ENCODE measurements around the gene NCOA3. TPM values are rescaled to one million over a fixed set of nuclear protein-coding genes. Genes with fewer than 3 reads are reported as not detected.

Gene NCOA3
- total and polyA plus RNA-seq, 3 donors from 2014 or later = 18.1 to 32.5 (median 27.6) TPM

- intact Hi-C loops (cut with DNase I; ENCODE audit: low total_unique reads) = no loop called here
- Histone ChIP-seq H3K36me3 (ENCODE audit: low read depth, missing control alignments) (no peaks in the 10 kb centered on the region), H3K27ac (no peak overlapping the region), H3K9me3 (no peaks in the 10 kb centered on the region), H3K4me1 (no peaks in the 10 kb centered on the region), H3K27me3 (no peaks in the 10 kb centered on the region), H3K4me3 (no peak overlapping the region)
- no peak for DNase-seq
- 31 to 43% methylated on average over 4 of the region's 4 CpGs for WGBS, 2 donors
- TF ChIP-seq CTCF (IDR thresholded peaks at IDR 0.05) (no peak), POLR2A (IDR thresholded peaks at IDR 0.05) (no peak)
These were observed 14.3 kb upstream of the NCOA3 start for GRCh38 chr20:47487175-47487917.

GRCh38 chr20:47489448-47489872, 12.2 kb upstream of the NCOA3 start:
- Histone ChIP-seq H3K9me3 (no peaks in the 10 kb centered on the region), H3K27ac (no peak overlapping the region), H3K4me1 (peaks cover 16% of the 10 kb centered on the region), H3K27me3 (no peaks in the 10 kb centered on the region), H3K4me3 (no peak overlapping the region), H3K36me3 (ENCODE audit: low read depth, missing control alignments) (no peaks in the 10 kb centered on the region)
- DNase-seq = peak; percentile 36
- intact Hi-C loops (cut with DNase I; ENCODE audit: low total_unique reads) = no loop called here
- no peak for TF ChIP-seq POLR2A (IDR thresholded peaks at IDR 0.05)
- no peak for TF ChIP-seq CTCF (IDR thresholded peaks at IDR 0.05)
- WGBS, 2 donors = 79 to 89% methylated on average over 8 of the region's 8 CpGs

GRCh38 chr20:47490795-47491194, 10.9 kb upstream of the NCOA3 start:
- intact Hi-C loops (cut with DNase I; ENCODE audit: low total_unique reads) = no loop called here
- 86 to 100% methylated on average over 2 of the region's 2 CpGs for WGBS, 2 donors
- DNase-seq = no peak
- Histone ChIP-seq H3K4me1 (peaks cover 16% of the 10 kb centered on the region), H3K4me3 (no peak overlapping the region), H3K36me3 (ENCODE audit: low read depth, missing control alignments) (no peaks in the 10 kb centered on the region), H3K27me3 (no peaks in the 10 kb centered on the region), H3K9me3 (no peaks in the 10 kb centered on the region), H3K27ac (no peak overlapping the region)
- TF ChIP-seq CTCF (IDR thresholded peaks at IDR 0.05) = no peak
- no peak for TF ChIP-seq POLR2A (IDR thresholded peaks at IDR 0.05)

GRCh38 chr20:47492284-47492683, 9.4 kb upstream of the NCOA3 start:
- Histone ChIP-seq H3K4me3 (no peak overlapping the region), H3K36me3 (ENCODE audit: low read depth, missing control alignments) (no peaks in the 10 kb centered on the region), H3K27ac (peak overlapping the region in 1 of 2 donors; percentile 61), H3K4me1 (peaks cover 16% of the 10 kb centered on the region), H3K27me3 (no peaks in the 10 kb centered on the region), H3K9me3 (no peaks in the 10 kb centered on the region)
- TF ChIP-seq CTCF (IDR thresholded peaks at IDR 0.05) (no peak), POLR2A (IDR thresholded peaks at IDR 0.05) (no peak)
- WGBS, 2 donors = 86 to 89% methylated on average over 3 of the region's 3 CpGs
- DNase-seq = no peak
- intact Hi-C loops (cut with DNase I; ENCODE audit: low total_unique reads) = no loop called here
